Measurements from ENCODE around the gene TOMM7. TPM values are rescaled to one million over a fixed set of nuclear protein-coding genes. Genes with fewer than 3 reads are reported as not detected.

TOMM7 gene
- total and polyA plus RNA-seq, 10 of the 15 experiments (the other 5 are each of a cell fraction or from before 2014, with no cell fraction given): 151 to 1,497 (median 322) TPM

DNA sequence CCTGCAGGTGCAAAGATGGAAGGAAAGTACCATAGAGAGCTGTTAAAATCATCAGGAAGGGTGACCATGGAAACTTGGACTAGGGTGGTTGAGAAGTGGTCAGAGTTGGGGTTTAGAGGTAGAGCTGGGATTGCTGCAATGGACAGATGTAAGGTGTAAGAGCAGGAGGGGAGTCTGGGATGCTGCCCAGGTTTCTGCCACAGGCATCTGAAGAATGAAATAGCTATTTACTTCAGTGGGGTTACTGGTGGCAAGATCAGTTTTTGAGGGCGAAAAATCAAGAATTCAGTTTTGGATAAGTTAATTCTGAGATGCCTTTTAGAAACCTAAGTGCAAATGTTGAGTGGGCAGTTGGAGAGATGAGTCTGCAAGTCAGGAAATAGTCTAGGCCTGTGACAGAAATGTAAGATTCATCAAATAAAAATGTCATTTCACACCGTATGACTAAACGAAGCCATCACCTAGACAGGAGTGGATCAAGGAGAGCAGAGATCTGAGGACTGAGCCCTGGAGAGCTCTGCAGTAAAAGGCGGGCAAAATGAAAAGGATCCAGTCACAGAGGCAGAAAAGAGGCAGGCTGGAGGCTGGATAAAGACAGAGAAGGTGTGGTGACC, 22.7 kb upstream of the TOMM7 start:
- ChIA-PET CTCF (interaction anchor here (0.8 to 2.4 kb wide), 3 partner anchors 118 to 285 kb away, joined by 3 to 11 read pairs (median 6); no protein-coding TSS in a partner anchor), SMC1A (ENCODE audit: uncharacterized antibody, unreplicated experiment) (interaction anchor here (1.2 to 1.6 kb wide), 2 partner anchors 9 to 210 kb away, joined by 3 to 5 read pairs; no protein-coding TSS in a partner anchor), POLR2A (interaction anchor here (0.5 to 0.6 kb wide), 2 partner anchors 20 to 731 kb away, joined by 3 read pairs; no protein-coding TSS in a partner anchor), RAD21 (ENCODE audit: unreplicated experiment) (interaction anchor here (1.3 to 1.8 kb wide), 2 partner anchors 15 to 211 kb away, joined by 4 read pairs; no protein-coding TSS in a partner anchor)
- no peak overlapping the region for H3K9ac ChIP-seq (ENCODE audit: control insufficient read depth, insufficient read depth, low read length)
- no peaks in the 10 kb centered on the region for H3K9me3 ChIP-seq (replicated peaks; ENCODE audit: control insufficient read depth, insufficient read depth, low read length)
- H2AFZ ChIP-seq (ENCODE audit: control insufficient read depth, low read depth, low read length): no peak overlapping the region
- TF ChIP-seq SREBF1 (IDR thresholded peaks at IDR 0.05; ENCODE audit: low read length): no peak
- no peak for TF ChIP-seq GABPA (IDR thresholded peaks at IDR 0.05; ENCODE audit: low read depth)
- TF ChIP-seq CHD4 (IDR thresholded peaks at IDR 0.05): no peak
- no peak for TF ChIP-seq NKRF (conservative IDR thresholded peaks at IDR 0.05)
- no peak for TF ChIP-seq GATAD2B (conservative IDR thresholded peaks at IDR 0.05; ENCODE audit: low read depth)
- no peak for TF ChIP-seq ZNF687 (IDR thresholded peaks at IDR 0.05)
- TF ChIP-seq ZNF24 (IDR thresholded peaks at IDR 0.05): no peak
- TF ChIP-seq ESRRA (IDR thresholded peaks at IDR 0.05; ENCODE audit: low read length): no peak
- TF ChIP-seq, protein P1, sequence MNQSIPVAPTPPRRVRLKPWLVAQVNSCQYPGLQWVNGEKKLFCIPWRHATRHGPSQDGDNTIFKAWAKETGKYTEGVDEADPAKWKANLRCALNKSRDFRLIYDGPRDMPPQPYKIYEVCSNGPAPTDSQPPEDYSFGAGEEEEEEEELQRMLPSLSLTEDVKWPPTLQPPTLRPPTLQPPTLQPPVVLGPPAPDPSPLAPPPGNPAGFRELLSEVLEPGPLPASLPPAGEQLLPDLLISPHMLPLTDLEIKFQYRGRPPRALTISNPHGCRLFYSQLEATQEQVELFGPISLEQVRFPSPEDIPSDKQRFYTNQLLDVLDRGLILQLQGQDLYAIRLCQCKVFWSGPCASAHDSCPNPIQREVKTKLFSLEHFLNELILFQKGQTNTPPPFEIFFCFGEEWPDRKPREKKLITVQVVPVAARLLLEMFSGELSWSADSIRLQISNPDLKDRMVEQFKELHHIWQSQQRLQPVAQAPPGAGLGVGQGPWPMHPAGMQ (IDR thresholded peaks at IDR 0.05; ENCODE audit: borderline replicate concordance): no peak
- no peak for TF ChIP-seq HCFC1 (IDR thresholded peaks at IDR 0.05; ENCODE audit: low read length)
- TF ChIP-seq SREBF2 (IDR thresholded peaks at IDR 0.05; ENCODE audit: low read length): no peak
- TF ChIP-seq, protein P2, sequence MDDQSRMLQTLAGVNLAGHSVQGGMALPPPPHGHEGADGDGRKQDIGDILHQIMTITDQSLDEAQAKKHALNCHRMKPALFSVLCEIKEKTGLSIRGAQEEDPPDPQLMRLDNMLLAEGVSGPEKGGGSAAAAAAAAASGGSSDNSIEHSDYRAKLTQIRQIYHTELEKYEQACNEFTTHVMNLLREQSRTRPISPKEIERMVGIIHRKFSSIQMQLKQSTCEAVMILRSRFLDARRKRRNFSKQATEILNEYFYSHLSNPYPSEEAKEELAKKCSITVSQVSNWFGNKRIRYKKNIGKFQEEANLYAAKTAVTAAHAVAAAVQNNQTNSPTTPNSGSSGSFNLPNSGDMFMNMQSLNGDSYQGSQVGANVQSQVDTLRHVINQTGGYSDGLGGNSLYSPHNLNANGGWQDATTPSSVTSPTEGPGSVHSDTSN (IDR thresholded peaks at IDR 0.05; ENCODE audit: insufficient replicate concordance, low read depth, low read length): no peak
- no peak for TF ChIP-seq NFYA (IDR thresholded peaks at IDR 0.05; ENCODE audit: borderline replicate concordance, low read depth, low read length)
- TF ChIP-seq YY1 (IDR thresholded peaks at IDR 0.05; ENCODE audit: low read depth, low read length): no peak
- TF ChIP-seq MXI1 (IDR thresholded peaks at IDR 0.05; ENCODE audit: low read depth, low read length): no peak
- TF ChIP-seq RCOR1 (conservative IDR thresholded peaks at IDR 0.05; ENCODE audit: low read depth, low read length): no peak
- no peak for TF ChIP-seq POU2F2 (IDR thresholded peaks at IDR 0.05; ENCODE audit: borderline replicate concordance, low read depth, low read length)
- intact Hi-C loops (cut with micrococcal nuclease; ENCODE audit: unreplicated experiment) (no loop called here), in situ Hi-C loops (cut with MboI) (no loop called here)
- H3K4me2 ChIP-seq (ENCODE audit: control insufficient read depth, insufficient read depth): no peak overlapping the region
- no peak overlapping the region for H3K4me3 ChIP-seq
- no peaks in the 10 kb centered on the region for H4K20me1 ChIP-seq (ENCODE audit: control insufficient read depth, insufficient read depth)
- 50% methylated on average over 4 of the region's 4 CpGs for WGBS (ENCODE audit: insufficient coverage, insufficient replicate concordance, low lambda C conversion rate, missing lambda C conversion rate)
- no TSS peak for BruUV-seq (replicated peaks)
- H3K36me3 ChIP-seq (ENCODE audit: control insufficient read depth in 2 of 2, insufficient read depth in 2 of 2, low read length in 1 of 2): no peaks in the 10 kb centered on the region
- DNase-seq (ENCODE audit: low read depth, low spot score): no peak
- no peak for ATAC-seq
- no peaks in the 10 kb centered on the region for H3K27me3 ChIP-seq (replicated peaks in 1 of 2; ENCODE audit: control insufficient read depth in 2 of 2, insufficient read depth in 2 of 2, low read length in 1 of 2)
- no peak overlapping the region for H3K27ac ChIP-seq (ENCODE audit: control insufficient read depth, insufficient read depth)
- H3K4me1 ChIP-seq (ENCODE audit: control insufficient read depth, insufficient read depth, low read length): no peaks in the 10 kb centered on the region
- no peaks in the 10 kb centered on the region for H3K79me2 ChIP-seq (ENCODE audit: control insufficient read depth, insufficient read depth, low read length)
- no peak for FAIRE-seq
